Gastrocnemius medialis (tissue), 4 donors: ENCODE results near the gene ARFIP2.

Source experiments
- POLR2A ChIP-seq, 2 donors: fragments of 450-650 bp; IDR thresholded peaks; one replicate each; pipeline ENCODE4 v1.6.1; 2017; ENCODE audit warnings: antibody characterized with exemption in 2 of 2, mild to moderate bottlenecking in 2 of 2, moderate library complexity in 2 of 2
- TF ChIP-seq, protein P1 (sequence below), 5 experiments: fragments of 450-650 bp in 3 of 5; fragments of 200-600 bp in 2 of 5; sonication (generic) in 2 of 5; IDR thresholded peaks in 4 of 5; conservative IDR thresholded peaks in 1 of 5; 1 replicate in 4 of 5; 2 replicates in 1 of 5; pipeline ENCODE4 v1.5.1; 2016 to 2019; ENCODE audit warnings: antibody characterized with exemption in 5 of 5, mild to moderate bottlenecking in 3 of 5, moderate library complexity in 3 of 5

DNA sequence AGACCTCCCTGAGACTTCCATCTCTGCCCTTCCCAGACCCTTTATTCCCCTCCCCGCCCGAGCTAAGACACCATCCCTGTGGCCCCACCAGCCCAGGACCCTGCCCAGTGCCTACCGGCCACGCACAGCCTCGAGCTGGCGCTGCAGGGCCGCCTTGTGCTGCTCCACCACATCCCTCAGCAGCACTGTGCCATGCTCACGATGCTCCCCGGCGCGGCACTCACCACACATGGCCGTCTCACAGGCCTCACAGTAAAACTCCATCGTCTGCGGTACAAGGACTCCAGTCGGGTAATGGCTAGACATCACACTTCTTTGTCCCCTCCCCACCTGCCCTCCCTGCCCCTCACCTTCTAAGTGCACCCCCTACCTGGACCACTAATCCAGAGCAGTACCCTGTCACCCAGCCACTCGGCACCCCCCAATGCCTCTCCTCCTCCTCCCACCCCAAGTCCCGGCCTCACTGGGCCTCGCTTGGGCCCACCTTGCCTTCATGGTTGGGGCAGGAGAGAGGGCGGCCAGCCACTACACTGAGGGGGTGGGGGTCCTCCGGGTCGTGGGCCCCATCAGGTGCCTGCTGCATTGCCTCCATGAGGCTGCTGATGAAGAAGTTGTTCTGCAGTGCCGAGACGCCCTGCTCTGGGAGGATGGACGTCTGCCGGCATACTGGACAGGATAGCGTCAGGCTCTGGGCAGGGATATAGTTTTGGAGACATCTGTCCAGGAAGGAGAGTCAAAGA lies 23.4 kb downstream of the ARFIP2 start:
- no peak for TF ChIP-seq POLR2A (IDR thresholded peaks at IDR 0.05)
- TF ChIP-seq, protein P1, sequence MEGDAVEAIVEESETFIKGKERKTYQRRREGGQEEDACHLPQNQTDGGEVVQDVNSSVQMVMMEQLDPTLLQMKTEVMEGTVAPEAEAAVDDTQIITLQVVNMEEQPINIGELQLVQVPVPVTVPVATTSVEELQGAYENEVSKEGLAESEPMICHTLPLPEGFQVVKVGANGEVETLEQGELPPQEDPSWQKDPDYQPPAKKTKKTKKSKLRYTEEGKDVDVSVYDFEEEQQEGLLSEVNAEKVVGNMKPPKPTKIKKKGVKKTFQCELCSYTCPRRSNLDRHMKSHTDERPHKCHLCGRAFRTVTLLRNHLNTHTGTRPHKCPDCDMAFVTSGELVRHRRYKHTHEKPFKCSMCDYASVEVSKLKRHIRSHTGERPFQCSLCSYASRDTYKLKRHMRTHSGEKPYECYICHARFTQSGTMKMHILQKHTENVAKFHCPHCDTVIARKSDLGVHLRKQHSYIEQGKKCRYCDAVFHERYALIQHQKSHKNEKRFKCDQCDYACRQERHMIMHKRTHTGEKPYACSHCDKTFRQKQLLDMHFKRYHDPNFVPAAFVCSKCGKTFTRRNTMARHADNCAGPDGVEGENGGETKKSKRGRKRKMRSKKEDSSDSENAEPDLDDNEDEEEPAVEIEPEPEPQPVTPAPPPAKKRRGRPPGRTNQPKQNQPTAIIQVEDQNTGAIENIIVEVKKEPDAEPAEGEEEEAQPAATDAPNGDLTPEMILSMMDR (IDR thresholded peaks at IDR 0.05 in 4 of 5, conservative IDR thresholded peaks at IDR 0.05 in 1 of 5): no peak
